ENCODE measurements around the gene ZNF280B. TPM values are rescaled to one million over a fixed set of nuclear protein-coding genes. Genes with fewer than 3 reads are reported as not detected.

Gene ZNF280B
- total and polyA plus RNA-seq, 9 of the 15 experiments (the other 6 are each of a cell fraction or from before 2014, with no cell fraction given), result 7.7 to 29.9 (median 20.0) TPM

DNA sequence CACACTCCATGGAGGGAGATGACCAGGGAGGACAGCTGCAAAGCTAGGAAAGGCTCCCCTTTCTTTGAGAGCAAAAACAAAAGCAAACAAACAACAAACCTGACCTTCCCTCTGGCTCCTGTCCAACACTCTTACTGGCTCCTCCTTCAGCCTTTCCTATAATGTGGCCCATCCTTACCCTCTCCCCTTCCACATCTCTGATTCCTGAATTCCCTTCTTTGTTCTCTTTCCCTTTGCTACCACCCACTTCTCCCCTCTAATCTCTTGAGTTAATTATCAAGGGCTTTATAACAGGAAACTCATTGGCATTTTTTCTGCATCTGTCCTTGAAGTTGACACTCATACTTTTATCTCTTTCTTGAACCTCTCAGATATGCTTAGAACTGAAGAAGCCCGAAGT lies 56.3 kb downstream of the ZNF280B start (continued):
- TF ChIP-seq SPI1 (IDR thresholded peaks at IDR 0.05; ENCODE audit: borderline replicate concordance, low read depth, low read length) (no peak), ZNF354B (CRISPR knock-in tag; IDR thresholded peaks at IDR 0.05) (no peak), TCF7 (IDR thresholded peaks at IDR 0.05; ENCODE audit: borderline replicate concordance) (no peak), ZNF431 (CRISPR knock-in tag; IDR thresholded peaks at IDR 0.05) (no peak), RUNX1 (IDR thresholded peaks at IDR 0.05; ENCODE audit: low read depth) (no peak), ZC3H8 (IDR thresholded peaks at IDR 0.05) (no peak), NFE2L1 (tag; IDR thresholded peaks at IDR 0.05; ENCODE audit: borderline replicate concordance, low read depth) (no peak), SMAD4 (CRISPR knock-in tag; conservative IDR thresholded peaks at IDR 0.05) (no peak), FOXA1 (IDR thresholded peaks at IDR 0.05; ENCODE audit: borderline replicate concordance) (no peak), ZNF140 (CRISPR knock-in tag; IDR thresholded peaks at IDR 0.05) (no peak), HCFC1 (IDR thresholded peaks at IDR 0.05; ENCODE audit: low read depth, low read length) (no peak), MCM2 (IDR thresholded peaks at IDR 0.05; ENCODE audit: low read depth) (no peak), PHB2 (IDR thresholded peaks at IDR 0.05; ENCODE audit: low read depth) (no peak; the same call in 1 of the 2 replicates), BMI1 (IDR thresholded peaks at IDR 0.05; ENCODE audit: low read length) (no peak), HNRNPH1 (optimal IDR thresholded peaks at IDR 0.05; ENCODE audit: low read depth, low read length) (no peak), ILF3 (IDR thresholded peaks at IDR 0.05; ENCODE audit: borderline replicate concordance) (no peak), MEF2A (IDR thresholded peaks at IDR 0.05; ENCODE audit: control insufficient read depth, low read depth, low read length) (no peak), ZNF23 (CRISPR knock-in tag; IDR thresholded peaks at IDR 0.05) (no peak), NFIX (CRISPR knock-in tag; IDR thresholded peaks at IDR 0.05; ENCODE audit: low read depth) (peak; percentile 6; the same call in 1 of the 2 replicates), PHF8 (IDR thresholded peaks at IDR 0.05; ENCODE audit: borderline replicate concordance, low read length) (no peak), MTF1 (CRISPR knock-in tag; IDR thresholded peaks at IDR 0.05; ENCODE audit: borderline replicate concordance) (no peak), ZNF785 (CRISPR knock-in tag; IDR thresholded peaks at IDR 0.05) (no peak), YBX1 (IDR thresholded peaks at IDR 0.05) (0 out of 2 replicates have a peak, but pooled peaks have one; percentile 69), ZNF589 (CRISPR knock-in tag; IDR thresholded peaks at IDR 0.05; ENCODE audit: low read depth) (no peak)
- TF ChIP-seq, protein P1, sequence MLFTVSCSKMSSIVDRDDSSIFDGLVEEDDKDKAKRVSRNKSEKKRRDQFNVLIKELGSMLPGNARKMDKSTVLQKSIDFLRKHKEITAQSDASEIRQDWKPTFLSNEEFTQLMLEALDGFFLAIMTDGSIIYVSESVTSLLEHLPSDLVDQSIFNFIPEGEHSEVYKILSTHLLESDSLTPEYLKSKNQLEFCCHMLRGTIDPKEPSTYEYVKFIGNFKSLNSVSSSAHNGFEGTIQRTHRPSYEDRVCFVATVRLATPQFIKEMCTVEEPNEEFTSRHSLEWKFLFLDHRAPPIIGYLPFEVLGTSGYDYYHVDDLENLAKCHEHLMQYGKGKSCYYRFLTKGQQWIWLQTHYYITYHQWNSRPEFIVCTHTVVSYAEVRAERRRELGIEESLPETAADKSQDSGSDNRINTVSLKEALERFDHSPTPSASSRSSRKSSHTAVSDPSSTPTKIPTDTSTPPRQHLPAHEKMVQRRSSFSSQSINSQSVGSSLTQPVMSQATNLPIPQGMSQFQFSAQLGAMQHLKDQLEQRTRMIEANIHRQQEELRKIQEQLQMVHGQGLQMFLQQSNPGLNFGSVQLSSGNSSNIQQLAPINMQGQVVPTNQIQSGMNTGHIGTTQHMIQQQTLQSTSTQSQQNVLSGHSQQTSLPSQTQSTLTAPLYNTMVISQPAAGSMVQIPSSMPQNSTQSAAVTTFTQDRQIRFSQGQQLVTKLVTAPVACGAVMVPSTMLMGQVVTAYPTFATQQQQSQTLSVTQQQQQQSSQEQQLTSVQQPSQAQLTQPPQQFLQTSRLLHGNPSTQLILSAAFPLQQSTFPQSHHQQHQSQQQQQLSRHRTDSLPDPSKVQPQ (CRISPR knock-in tag; IDR thresholded peaks at IDR 0.05; ENCODE audit: borderline replicate concordance), result 0 out of 2 replicates have a peak, but pooled peaks have one; percentile 29
- TF ChIP-seq, protein P2, sequence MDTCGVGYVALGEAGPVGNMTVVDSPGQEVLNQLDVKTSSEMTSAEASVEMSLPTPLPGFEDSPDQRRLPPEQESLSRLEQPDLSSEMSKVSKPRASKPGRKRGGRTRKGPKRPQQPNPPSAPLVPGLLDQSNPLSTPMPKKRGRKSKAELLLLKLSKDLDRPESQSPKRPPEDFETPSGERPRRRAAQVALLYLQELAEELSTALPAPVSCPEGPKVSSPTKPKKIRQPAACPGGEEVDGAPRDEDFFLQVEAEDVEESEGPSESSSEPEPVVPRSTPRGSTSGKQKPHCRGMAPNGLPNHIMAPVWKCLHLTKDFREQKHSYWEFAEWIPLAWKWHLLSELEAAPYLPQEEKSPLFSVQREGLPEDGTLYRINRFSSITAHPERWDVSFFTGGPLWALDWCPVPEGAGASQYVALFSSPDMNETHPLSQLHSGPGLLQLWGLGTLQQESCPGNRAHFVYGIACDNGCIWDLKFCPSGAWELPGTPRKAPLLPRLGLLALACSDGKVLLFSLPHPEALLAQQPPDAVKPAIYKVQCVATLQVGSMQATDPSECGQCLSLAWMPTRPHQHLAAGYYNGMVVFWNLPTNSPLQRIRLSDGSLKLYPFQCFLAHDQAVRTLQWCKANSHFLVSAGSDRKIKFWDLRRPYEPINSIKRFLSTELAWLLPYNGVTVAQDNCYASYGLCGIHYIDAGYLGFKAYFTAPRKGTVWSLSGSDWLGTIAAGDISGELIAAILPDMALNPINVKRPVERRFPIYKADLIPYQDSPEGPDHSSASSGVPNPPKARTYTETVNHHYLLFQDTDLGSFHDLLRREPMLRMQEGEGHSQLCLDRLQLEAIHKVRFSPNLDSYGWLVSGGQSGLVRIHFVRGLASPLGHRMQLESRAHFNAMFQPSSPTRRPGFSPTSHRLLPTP (IDR thresholded peaks at IDR 0.05; ENCODE audit: borderline replicate concordance, extremely low read depth, insufficient read length), result no peak

Data from K562 (cell line).